Activated CD4-positive, alpha-beta T cell treated with anti-CD3 and anti-CD28 coated beads for 36 hours (primary cell): Measurements from ENCODE around the gene PDE11A. TPM values are rescaled to one million over a fixed set of nuclear protein-coding genes. Genes with fewer than 3 reads are reported as not detected.
"Not testable (repeated sequence)": the region's sequence is repeated elsewhere in the genome, so short reads cannot be mapped to it uniquely, and the experiment has no call there.

Experiments
- ATAC-seq: fragments of 200-7000 bp; cut with Tn5 transposase; one replicate; pipeline ENCODE4 v1.10.0; 2021; ENCODE audit warnings: mild to moderate bottlenecking, moderate library complexity
- CTCF ChIA-PET: fragments of 350-600 bp; sonication (Branson Sonifier 250); formaldehyde crosslinking; loops from one replicate; lab custom pipeline; 2021; ENCODE audit warnings: antibody characterized with exemption; lab: Charles Lee
- POLR2A ChIA-PET: fragments of 350-600 bp; sonication (Branson Sonifier 250); formaldehyde crosslinking; loops from one replicate; lab custom pipeline; 2021; ENCODE audit warnings: antibody characterized with exemption, inconsistent platforms; lab: Charles Lee
- DNase-seq: peaks from one replicate; pipeline ENCODE4 v3.0.0-alpha.2; 2020
- H3K27ac Mint-ChIP-seq: one replicate; pipeline ENCODE4 v1.8.0; 2021; ENCODE audit warnings: mixed read lengths
- H3K27me3 Mint-ChIP-seq: one replicate; pipeline ENCODE4 v1.8.0; 2021; ENCODE audit warnings: mixed read lengths
- H3K36me3 Mint-ChIP-seq: one replicate; pipeline ENCODE4 v1.8.0; 2021; ENCODE audit warnings: low read depth, mixed read lengths
- H3K4me1 Mint-ChIP-seq: one replicate; pipeline ENCODE4 v1.8.0; 2021; ENCODE audit warnings: mixed read lengths
- H3K4me3 Mint-ChIP-seq: one replicate; pipeline ENCODE4 v1.8.0; 2021; ENCODE audit warnings: mild to moderate bottlenecking, moderate library complexity, mixed read lengths
- H3K9me3 Mint-ChIP-seq: one replicate; pipeline ENCODE4 v1.8.0; 2021; ENCODE audit warnings: low read depth, mixed read lengths
- intact Hi-C, 2 experiments: fragments of 100-400 bp; cut with DNase I in 1 of 2; cut with micrococcal nuclease in 1 of 2; formaldehyde crosslinking; loops; one replicate each; pipeline versions ENCODE4 v1.14.2 to v1.15.1; 2022 to 2024; cut with DNase I, micrococcal nuclease
- total RNA-seq, 2 experiments: library from RNA; stranded (reverse); gene quantifications; one replicate each; pipeline ENCODE4 v1.2.3, GENCODE V29; 2021

The PDE11A gene
- total RNA-seq, 2 experiments from 2014 or later, result 0.12 TPM; not detected in 1

GRCh38 chr2:177876950-177877349 is 195.6 kb downstream of the PDE11A start:
- no peaks in the 10 kb centered on the region for H3K36me3 Mint-ChIP-seq
- ATAC-seq (no peak), DNase-seq (no peak)
- no peaks in the 10 kb centered on the region for H3K4me1 Mint-ChIP-seq
- POLR2A ChIA-PET, result no interaction called here
- intact Hi-C loops, result no loop called here
- no peaks in the 10 kb centered on the region for H3K9me3 Mint-ChIP-seq
- H3K27ac Mint-ChIP-seq, result no peak overlapping the region
- CTCF ChIA-PET, result interaction anchor here (0.5 kb wide), 1 partner anchor 1018 kb away, joined by 3 read pairs; no protein-coding TSS in a partner anchor
- no peak overlapping the region for H3K4me3 Mint-ChIP-seq
- peaks cover 4% of the 10 kb centered on the region for H3K27me3 Mint-ChIP-seq

DNA sequence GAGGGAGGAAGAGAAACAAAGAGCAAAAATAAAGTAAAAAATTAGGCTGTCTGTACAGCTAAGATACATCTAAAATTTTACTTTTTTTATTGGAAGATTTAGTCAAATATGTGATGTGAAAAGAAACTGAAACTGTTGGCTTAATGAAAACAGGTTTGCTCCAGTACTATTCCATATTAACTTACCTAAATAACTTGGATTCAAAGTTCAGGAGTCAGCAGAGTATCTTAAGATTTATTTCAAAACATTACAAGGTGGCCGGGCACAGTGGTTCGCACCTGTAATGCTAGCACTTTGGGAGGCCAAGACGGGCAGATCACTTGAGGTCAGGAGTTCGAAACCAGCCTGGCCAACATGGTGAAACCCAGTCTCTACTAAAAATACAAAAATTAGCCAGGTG is 197.9 kb downstream of the PDE11A start:
- Mint-ChIP-seq H3K4me1 (no peaks in the 10 kb centered on the region), H3K27me3 (peaks cover 8% of the 10 kb centered on the region), H3K36me3 (no peaks in the 10 kb centered on the region), H3K9me3 (no peaks in the 10 kb centered on the region), H3K27ac (no peak overlapping the region), H3K4me3 (no peak overlapping the region)
- DNase-seq, result no peak
- ChIA-PET POLR2A (no interaction called here), CTCF (no interaction called here)
- intact Hi-C loops, result no loop called here
- ATAC-seq, result no peak

DNA sequence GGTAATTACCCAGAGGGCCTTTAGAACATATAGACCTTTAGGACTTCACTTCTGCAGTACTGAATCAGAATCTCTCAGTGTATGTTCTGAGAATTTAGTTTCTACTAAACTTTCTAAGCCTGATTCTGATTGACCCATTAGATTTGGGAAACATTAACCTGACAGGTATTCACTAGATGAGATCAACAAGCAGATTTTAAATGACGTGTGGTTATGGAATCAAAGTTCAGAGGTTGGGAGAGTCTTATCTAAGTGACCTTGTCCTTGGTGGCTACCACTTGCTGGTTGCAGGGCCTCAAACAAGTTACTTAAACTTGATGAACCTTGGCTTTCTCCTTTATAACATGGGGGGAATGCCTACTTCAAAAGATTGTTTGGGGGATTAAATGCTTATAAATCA is 198.7 kb downstream of the PDE11A start:
- Mint-ChIP-seq H3K27me3 (peaks cover 8% of the 10 kb centered on the region), H3K4me3 (no peak overlapping the region), H3K4me1 (no peaks in the 10 kb centered on the region), H3K36me3 (no peaks in the 10 kb centered on the region), H3K27ac (no peak overlapping the region), H3K9me3 (no peaks in the 10 kb centered on the region)
- DNase-seq (no peak), ATAC-seq (no peak)
- ChIA-PET POLR2A (no interaction called here), CTCF (no interaction called here)
- intact Hi-C loops, result no loop called here

DNA sequence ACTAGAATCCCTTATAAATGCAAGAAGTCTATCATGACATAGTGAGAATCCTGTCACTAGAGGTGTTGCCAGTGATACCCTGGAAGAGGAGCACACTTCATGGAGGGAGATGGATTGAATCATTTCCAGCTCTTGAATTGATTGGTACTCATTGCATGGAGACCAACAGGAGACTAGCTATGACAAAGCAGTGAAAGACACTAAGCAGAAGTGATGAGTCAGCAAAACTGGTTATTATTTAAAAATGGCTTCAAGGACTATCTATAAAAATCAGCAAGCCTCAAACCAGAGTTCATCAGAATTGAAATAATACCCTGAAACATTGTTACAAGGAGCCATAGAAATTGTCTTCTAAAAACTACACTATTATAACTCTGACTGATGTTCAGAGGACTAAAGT is 200.3 kb downstream of the PDE11A start:
- H3K27ac Mint-ChIP-seq, result no peak overlapping the region
- ChIA-PET POLR2A (no interaction called here), CTCF (interaction anchor here (0.6 kb wide), 2 partner anchors 43 to 170 kb away, joined by 3 read pairs; no protein-coding TSS in a partner anchor)
- no peaks in the 10 kb centered on the region for H3K9me3 Mint-ChIP-seq
- no peaks in the 10 kb centered on the region for H3K36me3 Mint-ChIP-seq
- ATAC-seq (no peak), DNase-seq (no peak)
- no peaks in the 10 kb centered on the region for H3K4me1 Mint-ChIP-seq
- H3K27me3 Mint-ChIP-seq, result peaks cover 6% of the 10 kb centered on the region
- H3K4me3 Mint-ChIP-seq, result no peak overlapping the region
- intact Hi-C loops, result no loop called here

DNA sequence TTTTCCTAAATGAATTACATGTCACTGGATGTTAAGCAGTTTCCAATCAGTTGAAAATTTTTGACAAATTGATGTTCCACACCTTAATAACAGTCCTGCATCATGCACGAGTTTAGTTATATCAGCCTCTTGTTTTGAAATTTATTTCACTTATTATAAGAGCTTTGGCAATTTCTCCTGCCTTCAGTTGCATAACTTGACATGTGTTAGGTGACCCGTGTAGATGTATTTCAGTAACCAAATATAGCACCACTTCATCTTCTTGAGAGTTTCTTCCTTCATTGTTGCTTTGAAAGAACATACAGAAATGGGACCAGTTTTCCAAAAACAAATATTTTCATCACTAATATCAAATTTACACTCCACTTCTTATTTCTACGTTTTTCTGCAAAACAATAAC is 202.7 kb downstream of the PDE11A start:
- Mint-ChIP-seq H3K4me1 (no peaks in the 10 kb centered on the region), H3K9me3 (no peaks in the 10 kb centered on the region), H3K36me3 (no peaks in the 10 kb centered on the region), H3K27ac (no peak overlapping the region), H3K4me3 (no peak overlapping the region), H3K27me3 (peaks cover 6% of the 10 kb centered on the region)
- intact Hi-C loops, result no loop called here
- POLR2A ChIA-PET, result no interaction called here
- CTCF ChIA-PET, result no interaction called here
- DNase-seq, result no peak
- no peak for ATAC-seq

DNA sequence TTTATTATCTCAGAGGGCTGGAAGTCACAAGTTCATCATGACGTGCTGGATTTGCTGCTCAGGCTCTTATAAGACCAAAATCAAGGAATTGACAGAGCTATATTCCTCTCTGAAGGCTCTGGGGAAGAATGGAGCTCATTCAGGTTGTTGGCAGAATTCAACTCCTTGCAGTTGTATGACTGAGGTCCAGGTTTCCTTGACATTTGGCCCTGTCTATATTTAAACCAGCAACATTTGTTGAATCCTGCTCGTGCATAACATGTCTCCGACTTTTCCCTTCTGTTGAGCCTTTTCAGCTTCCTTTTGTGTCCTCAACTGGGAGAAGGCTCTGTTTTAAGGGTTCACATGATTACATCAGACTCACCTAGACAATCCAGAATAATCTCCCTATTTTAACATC is 203.4 kb downstream of the PDE11A start:
- Mint-ChIP-seq H3K4me1 (no peaks in the 10 kb centered on the region), H3K36me3 (no peaks in the 10 kb centered on the region), H3K4me3 (no peak overlapping the region), H3K27me3 (peaks cover 6% of the 10 kb centered on the region), H3K27ac (no peak overlapping the region), H3K9me3 (no peaks in the 10 kb centered on the region)
- DNase-seq (no peak), ATAC-seq (no peak)
- ChIA-PET POLR2A (no interaction called here), CTCF (interaction anchor here (0.7 to 1.6 kb wide), 2 partner anchors 46 to 97 kb away, joined by 3 read pairs; no protein-coding TSS in a partner anchor)
- intact Hi-C loops, result no loop called here

DNA sequence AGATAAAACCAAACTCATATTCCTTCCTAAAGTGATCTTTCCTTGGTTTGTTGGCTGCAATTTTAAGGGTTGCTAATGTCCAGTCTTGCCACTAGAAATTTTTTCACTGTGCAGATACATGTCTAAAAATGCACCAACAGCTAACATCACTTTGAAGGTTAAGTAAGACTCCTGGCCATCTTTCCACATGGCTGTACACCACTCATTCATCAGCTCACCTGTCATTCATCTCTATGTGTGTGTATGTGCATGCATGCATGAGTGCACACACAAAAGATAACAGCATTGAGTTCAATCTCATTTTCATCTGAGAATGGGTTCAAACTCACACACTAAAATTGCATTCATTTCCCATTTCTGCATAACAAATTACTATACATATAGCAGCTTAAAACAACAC is 203.8 kb downstream of the PDE11A start:
- Mint-ChIP-seq H3K4me1 (no peaks in the 10 kb centered on the region), H3K27me3 (peaks cover 6% of the 10 kb centered on the region), H3K36me3 (no peaks in the 10 kb centered on the region), H3K9me3 (no peaks in the 10 kb centered on the region), H3K27ac (no peak overlapping the region), H3K4me3 (no peak overlapping the region)
- ChIA-PET CTCF (interaction anchor here (0.7 to 1.6 kb wide), 2 partner anchors 46 to 96 kb away, joined by 3 read pairs; no protein-coding TSS in a partner anchor), POLR2A (no interaction called here)
- no peak for ATAC-seq
- intact Hi-C loops, result no loop called here
- DNase-seq, result no peak

- POLR2A ChIA-PET, result no interaction called here
- CTCF ChIA-PET, result no interaction called here
- intact Hi-C loops, result no loop called here
Measured at GRCh38 chr2:177857538-177857937, 215.0 kb downstream of the PDE11A start.

DNA sequence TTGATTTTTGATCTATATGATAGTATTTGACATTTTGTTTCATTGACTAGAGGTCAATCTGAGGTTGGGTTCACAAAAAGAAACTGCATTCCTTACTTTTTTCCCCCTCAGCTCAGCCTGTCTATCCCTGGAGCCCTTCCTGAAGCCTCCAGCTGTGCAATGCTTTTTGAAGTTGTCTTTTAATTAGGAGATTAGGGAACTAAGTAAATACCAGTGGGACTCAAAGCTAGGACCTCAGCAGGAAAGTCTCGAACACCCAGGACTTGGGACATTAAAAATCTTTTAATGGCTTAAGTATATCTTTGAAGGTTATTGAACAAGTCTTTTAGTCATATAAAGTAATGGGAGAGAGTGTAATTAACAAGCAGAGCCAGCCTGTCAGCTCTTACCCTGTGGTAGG is 220.2 kb downstream of the PDE11A start:
- no peak overlapping the region for H3K4me3 Mint-ChIP-seq
- intact Hi-C loops, result no loop called here
- ChIA-PET CTCF (no interaction called here), POLR2A (no interaction called here)
- H3K4me1 Mint-ChIP-seq, result no peaks in the 10 kb centered on the region
- no peak overlapping the region for H3K27ac Mint-ChIP-seq
- ATAC-seq, result no peak
- no peaks in the 10 kb centered on the region for H3K36me3 Mint-ChIP-seq
- no peak for DNase-seq
- peaks cover 8% of the 10 kb centered on the region for H3K9me3 Mint-ChIP-seq
- no peaks in the 10 kb centered on the region for H3K27me3 Mint-ChIP-seq

More at GRCh38 chr2:177857538-177857937, 215.0 kb downstream of the PDE11A start:
- Mint-ChIP-seq H3K9me3 (peaks cover 10% of the 10 kb centered on the region), H3K4me3 (no peak overlapping the region), H3K4me1 (no peaks in the 10 kb centered on the region), H3K27ac (no peak overlapping the region), H3K27me3 (peaks cover 4% of the 10 kb centered on the region), H3K36me3 (no peaks in the 10 kb centered on the region)
- ATAC-seq (no peak), DNase-seq (no peak)

DNA sequence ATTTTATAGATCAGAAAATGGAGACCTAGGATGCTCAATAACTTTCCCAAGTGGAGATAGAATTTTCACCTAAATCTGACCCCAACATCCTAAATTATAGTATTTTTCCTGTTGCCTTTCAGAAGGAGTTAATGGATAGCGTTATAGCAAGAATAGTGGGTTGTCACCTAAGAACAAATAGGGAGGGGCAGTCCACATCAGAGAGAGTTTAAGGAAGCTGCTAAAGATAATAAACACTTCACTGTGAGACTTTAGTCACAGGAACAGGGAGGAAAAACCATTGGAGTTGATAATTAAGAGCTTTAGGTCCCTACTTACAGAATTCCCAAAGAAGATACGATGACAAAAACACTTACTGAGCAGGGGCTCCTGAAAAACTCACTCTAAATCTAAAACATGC is 229.4 kb downstream of the PDE11A start:
- ChIA-PET CTCF (no interaction called here), POLR2A (no interaction called here)
- no peak for DNase-seq
- no peaks in the 10 kb centered on the region for H3K36me3 Mint-ChIP-seq
- H3K27ac Mint-ChIP-seq, result no peak overlapping the region
- intact Hi-C loops, result no loop called here
- no peaks in the 10 kb centered on the region for H3K4me1 Mint-ChIP-seq
- ATAC-seq, result no peak
- no peaks in the 10 kb centered on the region for H3K27me3 Mint-ChIP-seq
- H3K9me3 Mint-ChIP-seq, result no peaks in the 10 kb centered on the region
- H3K4me3 Mint-ChIP-seq, result no peak overlapping the region

GRCh38 chr2:177842243-177842642 is 230.3 kb downstream of the PDE11A start:
- Mint-ChIP-seq H3K4me1 (no peaks in the 10 kb centered on the region), H3K9me3 (no peaks in the 10 kb centered on the region), H3K27ac (no peak overlapping the region), H3K36me3 (peaks cover 2% of the 10 kb centered on the region), H3K4me3 (no peak overlapping the region), H3K27me3 (no peaks in the 10 kb centered on the region)
- DNase-seq (no peak), ATAC-seq (no peak)
- ChIA-PET CTCF (no interaction called here), POLR2A (no interaction called here)
- intact Hi-C loops, result no loop called here

DNA sequence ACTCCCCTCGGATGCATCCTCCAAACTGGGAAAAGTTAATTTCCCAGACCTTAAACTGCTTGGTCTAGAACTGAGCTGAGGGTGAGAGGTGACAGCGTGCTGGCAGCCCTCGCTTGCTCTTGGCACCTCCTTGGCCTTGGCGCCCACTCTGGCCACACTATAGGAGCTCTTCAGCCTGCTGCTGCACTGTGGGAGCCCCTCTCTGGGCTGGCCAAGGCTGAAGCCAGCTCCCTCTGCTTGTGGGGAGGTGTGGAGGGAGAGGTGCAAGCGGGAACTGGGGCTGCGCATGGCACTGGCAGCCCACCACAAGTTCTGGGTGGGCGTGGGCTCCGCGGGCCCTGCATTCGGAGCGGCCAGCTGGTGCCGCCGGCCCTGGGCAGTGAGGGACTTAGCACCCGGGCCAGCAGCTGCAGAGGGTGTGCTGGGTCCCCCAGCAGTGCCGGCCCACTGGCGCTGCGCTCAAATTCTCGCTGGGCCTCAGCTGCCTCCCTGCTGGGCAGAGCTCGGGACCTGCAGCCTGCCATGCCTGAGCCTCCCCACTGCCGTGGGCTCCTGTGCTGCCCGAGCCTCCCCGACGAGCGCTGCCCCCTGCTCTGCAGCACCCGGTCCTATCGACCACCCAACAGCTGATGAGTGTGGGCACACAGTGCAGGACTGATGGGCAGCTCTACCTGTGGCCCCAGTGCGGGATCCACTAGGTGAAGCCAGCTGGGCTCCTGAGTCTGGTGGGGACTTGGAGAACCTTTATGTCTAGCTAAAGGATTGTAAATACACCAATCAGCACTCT is 237.0 kb downstream of the PDE11A start:
- H3K27ac Mint-ChIP-seq, H3K36me3 Mint-ChIP-seq, POLR2A ChIA-PET, ATAC-seq, DNase-seq, H3K4me1 Mint-ChIP-seq, H3K9me3 Mint-ChIP-seq, CTCF ChIA-PET, intact Hi-C loops, H3K27me3 Mint-ChIP-seq, H3K4me3 Mint-ChIP-seq: not testable (repeated sequence)
